ENCODE data around the gene OR51D1. TPM values are rescaled to one million over a fixed set of nuclear protein-coding genes. Genes with fewer than 3 reads are reported as not detected.

Gene OR51D1
- total RNA-seq, 1 donor from 2014 or later = not detected

GRCh38 chr11:4647766-4648165, 10.5 kb downstream of the OR51D1 start:
- H3K9me3 Mint-ChIP-seq = no peaks in the 10 kb centered on the region
- H3K36me3 Mint-ChIP-seq = no peaks in the 10 kb centered on the region
- peaks cover 4% of the 10 kb centered on the region for H3K4me1 Mint-ChIP-seq (ENCODE audit: unreplicated experiment)
- H3K4me3 Mint-ChIP-seq = no peak overlapping the region
- no peak for DNase-seq (ENCODE audit: extremely low spot score, unreplicated experiment)
- H3K27me3 Mint-ChIP-seq = peaks cover 3% of the 10 kb centered on the region
- TF ChIP-seq CTCF (conservative IDR thresholded peaks at IDR 0.05) = no peak
- H3K27ac Mint-ChIP-seq = no peak overlapping the region

GRCh38 chr11:4654635-4655369, 17.5 kb downstream of the OR51D1 start:
- Mint-ChIP-seq H3K4me1 (ENCODE audit: unreplicated experiment) (no peaks in the 10 kb centered on the region), H3K9me3 (no peaks in the 10 kb centered on the region), H3K36me3 (no peaks in the 10 kb centered on the region), H3K27me3 (peaks cover 3% of the 10 kb centered on the region), H3K4me3 (no peak overlapping the region), H3K27ac (no peak overlapping the region)
- TF ChIP-seq CTCF (conservative IDR thresholded peaks at IDR 0.05) = no peak
- no peak for DNase-seq (ENCODE audit: extremely low spot score, unreplicated experiment)

GRCh38 chr11:4658629-4659445, 21.6 kb downstream of the OR51D1 start:
- Mint-ChIP-seq H3K27ac (no peak overlapping the region), H3K4me1 (ENCODE audit: unreplicated experiment) (no peaks in the 10 kb centered on the region), H3K4me3 (no peak overlapping the region), H3K27me3 (peaks cover 2% of the 10 kb centered on the region), H3K36me3 (no peaks in the 10 kb centered on the region), H3K9me3 (no peaks in the 10 kb centered on the region)
- DNase-seq (ENCODE audit: extremely low spot score, unreplicated experiment) = no peak
- no peak for TF ChIP-seq CTCF (conservative IDR thresholded peaks at IDR 0.05)

GRCh38 chr11:4662876-4663275, 25.6 kb downstream of the OR51D1 start:
- H3K27me3 Mint-ChIP-seq = peaks cover 2% of the 10 kb centered on the region
- H3K4me3 Mint-ChIP-seq = no peak overlapping the region
- no peaks in the 10 kb centered on the region for H3K9me3 Mint-ChIP-seq
- no peak for TF ChIP-seq CTCF (conservative IDR thresholded peaks at IDR 0.05)
- DNase-seq (ENCODE audit: extremely low spot score, unreplicated experiment) = no peak
- no peaks in the 10 kb centered on the region for H3K4me1 Mint-ChIP-seq (ENCODE audit: unreplicated experiment)
- no peak overlapping the region for H3K27ac Mint-ChIP-seq
- H3K36me3 Mint-ChIP-seq = no peaks in the 10 kb centered on the region

- Mint-ChIP-seq H3K4me1 (ENCODE audit: unreplicated experiment) (no peaks in the 10 kb centered on the region), H3K4me3 (no peak overlapping the region), H3K27me3 (peaks cover 2% of the 10 kb centered on the region), H3K27ac (no peak overlapping the region), H3K9me3 (no peaks in the 10 kb centered on the region), H3K36me3 (no peaks in the 10 kb centered on the region)
- no peak for TF ChIP-seq CTCF (conservative IDR thresholded peaks at IDR 0.05)
- DNase-seq (ENCODE audit: extremely low spot score, unreplicated experiment) = no peak
Measured at GRCh38 chr11:4664183-4664582, 26.9 kb downstream of the OR51D1 start.

Measured in type B pancreatic cell (in vitro differentiated cells).